GM19023 (cell line): ENCODE data around the gene MFSD12.
"Not testable (repeated sequence)": the region's sequence is repeated elsewhere in the genome, so short reads cannot be mapped to it uniquely, and the experiment has no call there.

ENCODE experiments used
- ATAC-seq: cut with Tn5 transposase; IDR thresholded peaks from one replicate; pipeline ENCODE4 v1.9.1; 2021; ENCODE audit warnings: mild to moderate bottlenecking, moderate library complexity; ENCODE audit not compliant: unreplicated experiment

MFSD12 gene

DNA sequence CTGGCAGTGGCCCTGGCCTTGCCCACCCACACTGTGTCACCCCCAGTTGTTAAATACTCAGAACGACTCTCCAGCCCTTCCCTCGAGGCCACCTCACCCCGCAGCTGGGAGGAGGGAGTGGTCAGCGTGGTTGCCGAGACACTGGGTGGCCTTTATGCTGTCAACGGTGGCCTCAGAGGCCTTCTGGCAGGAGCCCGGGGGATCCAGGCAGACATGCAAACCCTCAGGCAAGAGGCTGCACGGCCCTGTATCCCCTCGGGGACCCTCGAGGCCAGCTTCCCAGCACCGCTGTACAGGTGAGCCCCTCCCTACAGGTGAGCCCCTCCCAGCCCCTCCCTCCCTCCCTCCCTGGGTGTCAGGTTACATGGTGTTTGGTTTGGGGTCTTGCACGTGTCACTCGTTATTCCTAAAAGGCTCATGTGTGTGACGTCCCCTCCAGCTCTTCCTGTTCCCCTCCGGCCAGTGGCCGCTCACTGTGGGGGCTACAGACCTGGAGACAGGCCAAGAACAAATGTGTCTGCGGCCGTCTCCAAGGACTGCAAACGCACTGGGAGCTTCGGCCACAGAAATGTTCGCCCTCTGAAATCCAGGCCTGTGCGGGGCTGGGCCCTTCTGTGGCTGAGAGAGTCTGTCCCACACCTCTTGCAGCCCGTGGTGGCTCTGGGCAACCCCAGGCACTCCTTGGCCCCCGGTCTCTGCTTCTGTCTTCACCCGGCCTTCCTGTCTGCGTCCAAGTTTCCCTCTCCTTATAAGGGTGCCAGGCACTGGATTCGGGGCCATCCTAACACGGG, 18.2 kb downstream of the MFSD12 start, which contains the start of gene TEKTIP1:
TSS of gene TEKTIP1 (plus strand) at position 210 of the 791 bp plus-strand sequence. CDS start at position 214, 4 bp downstream.
- ATAC-seq = no peak

DNA sequence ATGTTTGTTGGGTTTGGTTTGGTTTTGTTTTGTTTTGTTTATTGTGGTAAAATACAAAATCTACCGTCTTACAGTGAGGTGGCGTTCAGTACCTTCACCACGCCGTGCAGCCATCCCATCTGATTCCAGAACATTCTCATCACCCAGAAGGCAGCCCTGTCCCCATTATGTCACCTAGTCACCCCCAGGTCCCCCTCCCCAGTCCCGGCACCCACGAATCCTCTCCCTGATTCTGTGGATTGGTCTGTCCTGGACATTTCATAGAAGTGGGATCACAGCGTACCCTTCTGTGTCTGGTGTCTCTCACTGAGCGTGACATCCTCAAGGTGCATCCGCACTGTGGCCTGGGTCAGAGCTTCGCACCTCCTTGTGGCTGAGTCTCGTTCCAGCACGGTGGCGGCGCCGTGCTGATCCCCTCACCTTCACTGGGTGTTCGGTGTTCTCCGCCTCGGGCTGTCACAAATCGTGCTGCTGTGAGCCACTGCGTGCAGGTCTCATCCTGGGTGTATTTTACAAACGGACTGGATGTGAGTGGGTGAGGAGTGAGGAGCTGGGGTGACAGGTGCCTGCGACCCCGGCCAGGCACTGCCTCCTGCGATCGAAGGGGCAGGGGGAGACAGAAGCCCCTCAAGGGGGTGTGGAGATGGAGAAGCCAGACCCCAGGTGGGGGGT, 19.0 kb downstream of the MFSD12 start:
- no peak for ATAC-seq

DNA sequence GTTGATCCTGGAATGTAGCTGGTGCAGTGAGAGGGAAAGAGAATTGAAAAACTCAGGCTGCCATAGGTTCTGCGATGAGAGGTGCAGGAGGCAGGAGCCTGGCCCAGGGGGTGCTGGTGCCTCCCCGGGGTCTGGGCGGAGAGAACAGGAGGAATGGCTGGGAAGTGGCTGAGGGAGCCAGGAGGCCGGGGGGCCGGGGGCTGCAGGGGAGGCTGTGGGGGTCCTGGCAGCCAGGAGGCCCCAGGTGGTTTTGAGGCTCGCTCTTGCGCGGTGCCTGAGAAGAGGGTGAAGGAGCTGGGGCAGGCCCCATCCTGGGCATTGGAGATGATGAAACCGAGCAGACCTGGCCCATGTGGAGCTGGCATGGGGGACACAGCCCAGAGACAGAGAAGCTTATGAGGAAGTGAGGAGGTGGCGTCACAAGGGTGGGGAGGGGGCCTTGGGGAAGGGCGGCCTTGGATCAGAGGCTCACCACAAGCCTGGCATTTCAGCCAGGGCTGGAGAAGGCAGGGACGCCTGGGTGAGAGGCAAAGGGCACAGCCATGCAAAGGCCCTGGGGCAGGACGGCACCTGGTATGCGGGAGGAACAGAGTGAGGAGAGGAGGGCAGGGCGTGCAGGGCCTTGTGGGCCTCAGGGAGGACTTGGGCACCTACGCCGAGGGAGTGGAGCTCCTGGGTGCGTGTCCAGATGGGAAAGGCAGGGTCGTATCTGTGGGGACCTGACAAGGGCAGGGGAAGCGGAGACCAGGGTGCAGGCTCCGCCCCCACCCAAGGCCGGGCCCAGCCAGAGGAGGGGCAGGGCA, 19.7 kb downstream of the MFSD12 start:
- ATAC-seq = no peak

DNA sequence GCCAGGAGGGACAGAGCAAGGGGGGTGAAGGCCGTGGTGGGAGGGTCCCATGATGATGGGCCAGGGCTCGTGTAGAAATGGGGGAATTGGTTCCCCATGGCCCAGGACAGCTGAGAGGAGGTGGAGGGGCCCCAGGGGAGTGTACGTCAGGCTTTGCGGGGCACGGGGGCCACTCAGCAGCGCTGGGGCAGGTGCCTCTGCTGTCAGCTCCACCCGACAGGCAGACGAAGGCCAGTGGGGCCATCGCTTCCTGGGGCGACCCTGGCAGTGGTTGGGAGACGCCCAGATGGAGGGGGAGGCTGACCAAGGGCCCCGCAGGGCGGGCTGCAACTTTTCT, 20.3 kb downstream of the MFSD12 start:
- ATAC-seq = no peak

DNA sequence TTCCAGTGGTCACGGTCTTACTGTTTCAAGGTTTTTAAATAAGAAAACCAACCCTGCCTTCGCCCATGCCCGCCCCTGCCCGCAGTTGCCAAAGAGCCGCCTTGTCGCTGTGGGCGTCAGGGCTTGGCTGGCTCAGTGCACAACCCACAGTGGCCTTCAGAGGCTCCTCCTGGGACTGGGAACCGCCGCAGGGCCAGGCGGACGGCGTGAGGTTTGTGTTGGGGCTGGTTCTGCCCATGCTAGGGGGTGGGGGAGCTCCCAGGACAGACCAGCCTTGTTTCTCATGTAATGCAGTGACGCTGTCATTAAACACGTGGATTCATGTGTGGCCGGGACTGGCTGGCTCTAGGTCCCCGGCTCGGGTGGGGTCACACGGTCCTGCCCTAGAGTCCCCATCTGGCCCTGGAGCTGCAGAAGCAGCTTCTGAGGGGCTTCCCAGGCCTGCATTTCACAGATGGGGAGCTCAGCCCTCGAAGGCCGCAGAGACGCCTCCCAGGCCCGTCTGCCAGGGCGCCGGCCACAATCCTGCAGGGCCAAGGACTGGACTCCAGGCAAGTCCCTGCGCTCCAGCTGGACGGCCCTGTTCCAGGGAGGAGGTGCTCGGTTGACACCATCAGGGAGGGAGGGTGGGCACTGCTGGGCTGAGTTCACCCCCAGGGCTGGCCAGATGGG, 20.8 kb downstream of the MFSD12 start:
- ATAC-seq = no peak

DNA sequence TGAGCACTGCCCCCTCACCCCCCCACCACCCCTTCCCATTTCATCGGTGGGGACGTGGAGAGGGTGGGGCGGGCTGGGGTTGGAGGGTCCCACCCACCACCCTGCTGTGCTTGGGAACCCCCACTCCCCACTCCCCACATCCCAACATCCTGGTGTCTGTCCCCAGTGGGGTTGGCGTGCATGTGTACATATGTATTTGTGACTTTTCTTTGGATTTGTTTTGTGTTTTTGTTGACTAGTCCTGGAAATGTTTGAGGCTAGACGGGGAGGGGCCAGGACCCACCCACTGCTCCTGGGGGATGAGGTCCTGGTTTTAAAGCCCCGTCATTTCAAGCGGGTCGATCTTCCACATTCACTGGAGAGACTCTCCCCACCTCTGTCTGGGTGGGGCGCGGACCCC, 21.4 kb downstream of the MFSD12 start:
- no peak for ATAC-seq

DNA sequence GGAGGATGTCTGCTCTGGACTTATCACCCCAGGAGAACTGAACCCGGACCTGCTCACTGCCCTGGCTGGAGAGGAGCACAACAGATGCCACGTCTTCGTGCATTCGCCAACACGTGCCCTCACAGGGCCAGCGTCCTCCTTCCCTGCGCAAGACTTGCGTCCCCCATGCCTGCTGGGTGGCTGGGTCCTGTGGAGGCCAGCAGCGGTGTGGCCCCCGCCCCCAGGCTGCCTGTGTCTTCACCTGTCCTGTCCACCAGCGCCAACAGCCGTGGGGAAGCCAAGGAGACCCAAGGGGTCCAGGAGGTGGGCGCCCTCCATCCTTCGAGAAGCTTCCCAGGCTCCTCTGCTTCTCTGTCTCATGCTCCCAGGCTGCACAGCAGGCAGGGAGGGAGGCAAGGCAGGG, 21.8 kb downstream of the MFSD12 start:
- no peak for ATAC-seq

DNA sequence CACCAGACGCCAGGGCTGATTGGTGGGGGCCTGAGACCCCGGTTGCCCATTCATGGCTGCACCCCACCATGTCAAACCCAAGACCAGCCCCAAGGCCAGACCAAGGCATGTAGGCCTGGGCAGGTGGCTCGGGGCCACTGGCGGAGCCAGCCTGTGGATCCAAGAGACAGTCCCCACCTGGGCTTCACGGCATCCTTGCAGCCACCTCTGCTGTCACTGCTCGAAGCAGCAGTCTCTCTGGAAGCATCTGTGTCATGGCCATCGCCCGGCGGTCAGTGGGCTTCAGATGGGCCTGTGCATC, 22.2 kb downstream of the MFSD12 start:
- no peak for ATAC-seq

DNA sequence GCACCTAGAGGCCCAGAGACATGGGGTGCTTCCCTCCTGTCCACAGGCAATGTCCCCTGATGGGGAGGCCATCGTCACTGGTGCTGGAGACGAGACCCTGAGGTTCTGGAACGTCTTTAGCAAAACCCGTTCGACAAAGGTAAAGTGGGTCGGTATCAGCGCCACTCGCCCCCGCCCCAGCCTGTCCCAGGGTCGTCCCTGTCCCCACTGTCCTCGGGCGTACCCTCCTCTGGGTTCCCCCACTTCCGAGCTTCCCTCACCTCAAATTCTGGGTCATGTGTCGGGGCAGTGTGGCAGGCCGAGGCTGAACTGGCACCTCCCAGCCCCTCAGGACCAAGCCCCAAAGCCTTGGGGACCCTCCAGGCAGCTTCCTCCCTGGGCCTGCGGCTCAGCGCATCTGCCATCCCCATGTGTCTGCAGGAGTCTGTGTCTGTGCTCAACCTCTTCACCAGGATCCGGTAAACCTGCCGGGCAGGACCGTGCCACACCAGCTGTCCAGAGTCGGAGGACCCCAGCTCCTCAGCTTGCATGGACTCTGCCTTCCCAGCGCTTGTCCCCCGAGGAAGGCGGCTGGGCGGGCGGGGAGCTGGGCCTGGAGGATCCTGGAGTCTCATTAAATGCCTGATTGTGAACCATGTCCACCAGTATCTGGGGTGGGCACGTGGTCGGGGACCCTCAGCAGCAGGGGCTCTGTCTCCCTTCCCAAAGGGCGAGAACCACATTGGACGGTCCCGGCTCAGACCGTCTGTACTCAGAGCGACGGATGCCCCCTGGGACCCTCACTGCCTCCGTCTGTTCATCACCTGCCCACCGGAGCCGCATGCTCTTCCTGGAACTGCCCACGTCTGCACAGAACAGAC, 22.8 kb downstream of the MFSD12 start:
- no peak for ATAC-seq

DNA sequence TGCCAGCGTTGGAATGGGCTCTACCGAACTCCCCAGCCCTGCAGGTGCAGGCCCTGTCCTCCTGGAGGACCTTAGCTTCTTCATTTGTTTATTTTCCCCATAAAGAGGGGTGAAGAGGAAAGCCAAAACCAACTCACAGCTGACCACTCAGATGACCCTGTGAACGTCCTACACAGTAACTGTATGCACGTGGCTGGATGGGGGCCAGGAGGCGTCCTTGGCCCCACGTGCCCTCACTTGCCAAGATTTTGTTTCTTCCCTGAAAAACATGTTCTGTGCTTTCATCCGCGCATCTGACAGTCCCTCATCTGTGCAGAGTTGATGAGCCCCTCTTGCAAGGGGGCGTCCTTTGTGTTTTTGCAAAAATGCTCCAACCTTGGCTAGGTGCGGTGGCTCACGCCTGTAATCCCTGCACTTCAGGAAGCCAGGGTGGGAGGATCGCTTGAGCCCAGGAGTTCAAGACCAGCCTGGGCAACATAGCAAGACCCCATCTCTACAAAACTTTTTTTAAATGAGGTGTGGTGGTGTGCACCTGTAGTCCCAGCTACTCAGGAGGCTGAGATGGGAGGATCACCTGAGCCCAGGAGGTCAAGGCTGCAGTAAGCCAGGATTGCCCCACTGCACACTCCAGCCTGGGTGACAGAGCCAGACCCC, 23.7 kb downstream of the MFSD12 start:
- no peak for ATAC-seq

DNA sequence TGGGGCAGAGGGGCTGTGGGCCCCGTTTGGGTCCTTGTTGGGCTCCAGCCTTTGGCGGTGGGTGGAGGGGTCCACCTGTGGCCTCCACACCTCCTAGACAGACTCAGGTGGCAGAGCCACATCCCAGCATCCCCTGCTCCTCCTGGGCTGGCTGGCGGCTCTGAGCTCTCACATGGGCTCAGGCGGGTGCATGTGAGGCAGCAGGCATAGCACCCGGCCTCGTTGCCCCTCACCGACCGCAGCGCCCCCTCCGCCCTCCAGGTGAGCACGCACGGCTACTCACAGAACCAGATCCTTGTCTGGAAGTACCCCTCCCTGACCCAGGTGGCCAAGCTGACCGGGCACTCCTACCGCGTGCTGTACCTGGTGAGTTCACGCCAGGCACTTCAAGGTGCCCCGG, 24.4 kb downstream of the MFSD12 start:
- ATAC-seq = no peak

DNA sequence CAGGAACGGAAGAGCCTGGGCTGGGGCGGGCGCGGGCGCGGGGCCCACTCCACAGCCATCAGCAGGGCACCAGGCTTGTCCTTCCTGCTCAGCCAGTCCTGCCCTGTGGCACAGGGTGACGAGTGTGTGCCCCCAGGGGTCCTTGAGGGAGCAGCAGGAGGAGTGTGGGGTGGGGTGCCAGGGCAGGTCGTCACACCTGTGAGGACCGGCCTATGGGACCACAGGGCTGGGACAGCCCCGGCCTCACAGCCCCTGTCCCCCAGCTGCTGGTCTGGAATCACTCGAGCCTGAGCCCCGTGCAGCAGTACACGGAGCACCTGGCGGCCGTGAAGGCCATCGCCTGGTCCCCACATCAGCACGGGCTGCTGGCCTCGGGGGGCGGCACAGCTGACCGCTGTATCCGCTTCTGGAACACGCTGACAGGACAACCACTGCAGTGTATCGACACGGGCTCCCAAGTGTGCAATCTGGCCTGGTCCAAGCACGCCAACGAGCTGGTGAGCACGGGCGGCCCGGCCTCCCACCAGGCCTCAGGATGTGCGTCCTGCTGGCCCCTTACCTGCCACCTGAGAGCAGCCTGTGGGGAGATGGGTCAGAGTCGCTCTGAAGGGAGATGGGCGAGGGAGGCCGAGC, 25.1 kb downstream of the MFSD12 start:
- ATAC-seq = no peak

DNA sequence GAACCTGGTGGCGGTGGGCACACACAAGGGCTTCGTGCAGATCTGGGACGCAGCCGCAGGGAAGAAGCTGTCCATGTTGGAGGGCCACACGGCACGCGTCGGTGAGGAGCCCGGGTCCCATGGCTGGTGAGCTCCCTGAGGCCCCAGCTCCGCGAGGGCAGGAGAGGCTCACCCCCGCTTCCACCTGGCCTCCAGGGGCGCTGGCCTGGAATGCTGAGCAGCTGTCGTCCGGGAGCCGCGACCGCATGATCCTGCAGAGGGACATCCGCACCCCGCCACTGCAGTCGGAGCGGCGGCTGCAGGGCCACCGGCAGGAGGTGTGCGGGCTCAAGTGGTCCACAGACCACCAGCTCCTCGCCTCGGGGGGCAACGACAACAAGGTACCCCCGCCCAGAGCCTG, 25.7 kb downstream of the MFSD12 start:
- ATAC-seq = no peak

DNA sequence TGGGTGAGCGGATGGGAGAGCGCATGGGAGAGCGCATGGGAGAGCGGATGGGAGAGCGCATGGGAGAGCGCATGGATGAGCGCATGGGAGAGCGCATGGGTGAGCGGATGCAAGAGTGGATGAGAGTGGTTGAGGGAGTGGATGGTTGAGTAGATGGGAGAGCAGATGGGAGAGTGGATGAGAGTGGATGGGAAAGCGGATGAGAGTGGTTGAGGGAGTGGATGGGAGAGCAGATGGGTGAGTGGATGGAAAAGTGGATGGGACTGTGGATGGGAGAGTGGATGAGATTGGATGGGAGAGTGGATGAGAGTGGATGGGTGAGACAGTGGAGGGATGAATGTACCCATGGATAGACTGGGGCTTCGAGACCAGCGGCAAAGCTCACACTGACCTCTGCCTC, 27.0 kb downstream of the MFSD12 start:
- ATAC-seq = no peak

DNA sequence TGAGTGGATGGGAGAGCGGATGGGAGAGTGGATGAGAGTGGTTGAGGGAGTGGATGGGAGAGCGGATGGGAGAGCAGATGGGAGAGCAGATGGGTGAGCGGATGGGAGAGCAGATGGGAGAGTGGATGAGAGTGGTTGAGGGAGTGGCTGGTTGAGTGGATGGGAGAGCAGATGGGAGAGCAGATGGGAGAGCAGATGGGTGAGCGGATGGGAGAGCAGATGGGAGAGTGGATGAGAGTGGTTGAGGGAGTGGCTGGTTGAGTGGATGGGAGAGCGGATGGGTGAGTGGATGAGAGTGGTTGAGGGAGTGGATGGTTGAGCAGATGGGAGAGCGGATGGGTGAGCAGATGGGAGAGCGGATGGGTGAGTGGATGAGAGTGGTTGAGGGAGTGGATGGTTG, 28.1 kb downstream of the MFSD12 start:
- ATAC-seq = not testable (repeated sequence)

DNA sequence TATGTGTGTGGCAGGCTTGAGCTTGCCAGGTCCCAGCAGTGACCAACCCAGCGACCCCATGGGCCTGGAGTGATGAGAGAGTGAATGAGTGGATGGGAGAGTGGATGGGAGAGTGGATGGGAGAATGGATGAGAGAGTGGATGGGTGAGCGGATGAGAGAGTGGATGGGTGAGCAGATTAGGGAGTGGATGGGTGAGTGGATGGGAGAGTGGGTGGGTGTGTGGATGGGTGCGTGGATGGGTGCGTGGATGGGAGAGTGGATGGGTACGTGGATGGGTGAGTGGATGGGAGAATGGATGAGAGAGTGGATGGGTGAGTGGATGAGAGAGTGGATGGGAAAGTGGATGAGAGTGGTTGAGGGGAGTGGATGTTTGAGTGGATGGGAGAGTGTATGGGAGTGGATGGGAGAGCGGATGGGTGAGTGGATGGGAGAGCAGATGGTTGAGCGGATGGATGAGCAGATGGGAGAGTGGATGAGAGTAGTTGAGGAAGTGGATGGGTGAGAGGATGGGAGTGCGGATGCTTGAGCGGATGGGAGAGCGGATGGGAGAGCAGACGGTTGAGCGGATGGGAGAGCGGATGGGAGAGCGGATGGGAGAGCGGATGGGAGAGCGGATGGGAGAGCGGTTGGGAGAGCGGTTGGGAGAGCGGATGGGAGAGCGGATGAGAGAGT, 28.7 kb downstream of the MFSD12 start:
- ATAC-seq = no peak

DNA sequence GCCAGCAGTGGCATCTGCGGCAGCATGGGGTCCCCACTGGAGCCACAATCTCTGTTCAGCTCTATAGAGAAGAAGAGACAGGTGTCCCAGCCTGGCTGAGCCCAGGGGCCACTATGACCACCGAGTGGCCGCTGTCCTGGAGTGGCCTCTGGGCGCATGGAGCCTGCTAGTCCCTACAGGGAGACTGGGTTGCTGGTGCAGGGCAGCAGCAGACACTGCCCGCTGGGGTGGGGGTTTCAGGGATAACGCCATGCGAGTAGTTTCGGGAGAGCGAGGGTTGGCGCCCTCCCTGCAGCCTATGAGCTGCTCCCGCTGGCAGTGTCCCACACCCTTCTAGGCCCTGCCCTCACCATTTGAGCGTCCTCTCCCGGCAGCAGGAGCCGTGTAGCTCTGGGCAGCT, 29.3 kb downstream of the MFSD12 start:
- ATAC-seq = no peak

DNA sequence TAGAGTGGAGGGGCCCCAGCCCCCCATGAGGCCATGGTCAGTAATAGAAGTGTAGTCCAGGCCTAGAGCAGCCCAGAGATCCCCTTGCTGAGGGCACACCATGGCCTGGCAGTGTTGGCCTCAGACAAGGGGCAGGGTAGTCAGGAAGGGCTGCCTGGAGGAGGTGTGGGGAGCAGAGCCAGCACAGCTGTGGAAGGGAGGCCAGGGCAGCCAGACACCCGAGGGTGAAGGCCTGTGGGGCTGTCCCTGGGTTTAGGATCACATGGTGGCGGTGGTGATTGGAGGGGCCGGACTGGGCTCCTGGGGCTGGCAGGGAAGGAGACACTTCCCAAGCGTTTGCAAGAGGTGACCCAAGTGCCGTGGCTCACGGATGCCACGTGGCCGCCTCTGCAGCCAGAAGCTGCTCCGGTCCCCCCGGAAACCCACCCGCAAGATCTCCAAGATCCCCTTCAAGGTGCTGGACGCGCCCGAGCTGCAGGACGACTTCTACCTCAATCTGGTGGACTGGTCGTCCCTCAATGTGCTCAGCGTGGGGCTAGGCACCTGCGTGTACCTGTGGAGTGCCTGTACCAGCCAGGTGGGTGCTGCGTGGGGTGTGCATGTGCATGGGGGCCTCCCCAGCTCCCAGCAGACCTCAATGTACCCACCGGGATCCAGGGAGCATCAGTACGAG, 30.0 kb downstream of the MFSD12 start:
- no peak for ATAC-seq
